Activated CD4-positive, CD25-positive, alpha-beta regulatory T cell (primary cell): ENCODE measurements around the gene ENGASE.

ENCODE experiments used
- DNase-seq, 4 experiments: peaks; one replicate each; lab custom pipeline; 2025; lab: John Stamatoyannopoulos, UW

The ENGASE gene

GRCh38 chr17:79039886-79040285 is 34.7 kb upstream of the ENGASE start:
- DNase-seq, result no peak

- no peak for DNase-seq
Measured at GRCh38 chr17:79041041-79041570, 33.5 kb upstream of the ENGASE start.

- DNase-seq, result no peak
Measured at GRCh38 chr17:79041723-79042420, 32.8 kb upstream of the ENGASE start.

GRCh38 chr17:79042421-79043190 is 32.0 kb upstream of the ENGASE start:
- DNase-seq, result peak; percentile 36 to 55 (median 46)

- no peak for DNase-seq
Measured at GRCh38 chr17:79043191-79043930, 31.3 kb upstream of the ENGASE start.

GRCh38 chr17:79043931-79044320 is 30.7 kb upstream of the ENGASE start:
- DNase-seq, result no peak

- DNase-seq, result no peak
Measured at GRCh38 chr17:79044462-79044861, 30.2 kb upstream of the ENGASE start.

- DNase-seq, result no peak
Measured at GRCh38 chr17:79045001-79045729, 29.5 kb upstream of the ENGASE start.

- peak; percentile 23 to 39 (median 28) for DNase-seq
Measured at GRCh38 chr17:79045842-79046196, 28.8 kb upstream of the ENGASE start.

- no peak for DNase-seq
Measured at GRCh38 chr17:79046197-79046915, 28.3 kb upstream of the ENGASE start.

- no peak for DNase-seq
Measured at GRCh38 chr17:79046916-79047280, 27.7 kb upstream of the ENGASE start.

- DNase-seq, result no peak
Measured at GRCh38 chr17:79047291-79047920, 27.2 kb upstream of the ENGASE start.

GRCh38 chr17:79047923-79048825 is 26.4 kb upstream of the ENGASE start:
- no peak for DNase-seq

- DNase-seq, result no peak
Measured at GRCh38 chr17:79048826-79049755, 25.5 kb upstream of the ENGASE start.

- no peak for DNase-seq
Measured at GRCh38 chr17:79049821-79050220, 24.8 kb upstream of the ENGASE start.

GRCh38 chr17:79050551-79050950 is 24.1 kb upstream of the ENGASE start:
- DNase-seq, result no peak

- no peak for DNase-seq
Measured at GRCh38 chr17:79051306-79051705, 23.3 kb upstream of the ENGASE start.

- no peak for DNase-seq
Measured at GRCh38 chr17:79052131-79052530, 22.5 kb upstream of the ENGASE start.
